HEK293 (cell line): Measurements from ENCODE around the gene MGAT5B.

Experiments used
- CTCF ChIA-PET: fragments of 350-600 bp; formaldehyde crosslinking; extraction: SDS; loops from one replicate; lab custom pipeline; 2021; ENCODE audit warnings: antibody characterized with exemption; lab: Yijun Ruan, JAX
- POLR2A ChIA-PET: fragments of 300-600 bp; formaldehyde crosslinking; extraction: SDS; loops from one replicate; lab custom pipeline; 2020; ENCODE audit warnings: antibody characterized with exemption, inconsistent platforms; lab: Yijun Ruan, JAX
- H3K27ac ChIP-seq: fragments of 200-500 bp; sonication (Bioruptor generic); 2 replicates; pipeline ENCODE4 v1.5.1; 2014; ENCODE audit warnings: low read depth, low read length, control low read depth, inconsistent platforms; ENCODE audit errors: extremely low read depth
- H3K36me3 ChIP-seq, 2 experiments: fragments of 200-500 bp in 1 of 2; sonication (Bioruptor generic) in 1 of 2; 1 replicate in 1 of 2; 2 replicates in 1 of 2; pipeline ENCODE4 v1.5.1; 2014 to 2017; ENCODE audit warnings: inconsistent platforms in 2 of 2, low read length in 2 of 2; ENCODE audit not compliant: control insufficient read depth in 2 of 2, insufficient read depth in 1 of 2
- H3K4me1 ChIP-seq: fragments of 200-500 bp; sonication (Bioruptor generic); 2 replicates; pipeline ENCODE4 v1.5.1; 2014; ENCODE audit warnings: mild to moderate bottlenecking, low read length, inconsistent platforms; ENCODE audit not compliant: control insufficient read depth, insufficient read depth
- H3K4me3 ChIP-seq: 2 replicates; pipeline ENCODE4 v1.5.1; 2011; ENCODE audit warnings: low read depth, mild to moderate bottlenecking, control low read depth, low read length, moderate library complexity
- H3K9me3 ChIP-seq: fragments of 200-500 bp; sonication (Bioruptor generic); 2 replicates; pipeline ENCODE4 v1.5.1; 2014; ENCODE audit warnings: low read depth, low read length, inconsistent platforms; ENCODE audit not compliant: control insufficient read depth, insufficient read depth
- MYNN ChIP-seq: fragments of 450-650 bp; formaldehyde crosslinking; IDR thresholded peaks from 2 replicates; pipeline ENCODE4 v1.5.1; 2016; ENCODE audit warnings: missing biosample characterization, missing genetic modification characterization, borderline replicate concordance
- ZBTB17 ChIP-seq: fragments of 450-650 bp; formaldehyde crosslinking; IDR thresholded peaks from 2 replicates; pipeline ENCODE4 v1.5.1; 2016; ENCODE audit warnings: missing biosample characterization, missing genetic modification characterization
- ZFHX2 ChIP-seq: fragments of 450-650 bp; formaldehyde crosslinking; conservative IDR thresholded peaks from 2 replicates; pipeline ENCODE4 v1.5.1; 2016; ENCODE audit warnings: missing biosample characterization, missing genetic modification characterization
- ZIC2 ChIP-seq: fragments of 450-650 bp; formaldehyde crosslinking; IDR thresholded peaks from 2 replicates; pipeline ENCODE4 v1.5.1; 2016; ENCODE audit warnings: missing biosample characterization, missing genetic modification characterization
- ZNF146 ChIP-seq: fragments of 450-650 bp; formaldehyde crosslinking; IDR thresholded peaks from 2 replicates; pipeline ENCODE4 v1.5.1; 2016; ENCODE audit warnings: missing biosample characterization, missing genetic modification characterization
- ZNF23 ChIP-seq: fragments of 450-650 bp; formaldehyde crosslinking; IDR thresholded peaks from 2 replicates; pipeline ENCODE4 v1.5.1; 2016; ENCODE audit warnings: missing biosample characterization, missing genetic modification characterization, borderline replicate concordance
- ZNF391 ChIP-seq: fragments of 450-650 bp; formaldehyde crosslinking; IDR thresholded peaks from 2 replicates; pipeline ENCODE4 v1.5.1; 2016; ENCODE audit warnings: low read depth, missing biosample characterization, missing genetic modification characterization, borderline replicate concordance
- ZNF596 ChIP-seq: fragments of 450-650 bp; IDR thresholded peaks from 2 replicates; pipeline ENCODE4 v1.5.0; 2018; ENCODE audit warnings: missing biosample characterization, mild to moderate bottlenecking, missing genetic modification characterization, moderate library complexity
- ZNF623 ChIP-seq: fragments of 450-650 bp; formaldehyde crosslinking; IDR thresholded peaks from 2 replicates; pipeline ENCODE4 v1.5.1; 2016; ENCODE audit warnings: missing biosample characterization, missing genetic modification characterization
- ZNF701 ChIP-seq: fragments of 450-650 bp; formaldehyde crosslinking; IDR thresholded peaks from 2 replicates; pipeline ENCODE4 v1.5.1; 2016; ENCODE audit warnings: missing biosample characterization, missing genetic modification characterization
- ZNF837 ChIP-seq: fragments of 450-650 bp; formaldehyde crosslinking; IDR thresholded peaks from 2 replicates; pipeline ENCODE4 v1.5.1; 2016; ENCODE audit warnings: missing biosample characterization, missing genetic modification characterization
- TF ChIP-seq, protein P1 (sequence below): fragments of 450-650 bp; formaldehyde crosslinking; optimal IDR thresholded peaks from 2 replicates; pipeline ENCODE3; 2016; ENCODE audit warnings: missing biosample characterization, mild to moderate bottlenecking, missing genetic modification characterization
- TF ChIP-seq, protein P2 (sequence below): fragments of 450-650 bp; formaldehyde crosslinking; IDR thresholded peaks from 2 replicates; pipeline ENCODE4 v1.5.1; 2016; ENCODE audit warnings: missing biosample characterization, missing genetic modification characterization

The MGAT5B gene

DNA sequence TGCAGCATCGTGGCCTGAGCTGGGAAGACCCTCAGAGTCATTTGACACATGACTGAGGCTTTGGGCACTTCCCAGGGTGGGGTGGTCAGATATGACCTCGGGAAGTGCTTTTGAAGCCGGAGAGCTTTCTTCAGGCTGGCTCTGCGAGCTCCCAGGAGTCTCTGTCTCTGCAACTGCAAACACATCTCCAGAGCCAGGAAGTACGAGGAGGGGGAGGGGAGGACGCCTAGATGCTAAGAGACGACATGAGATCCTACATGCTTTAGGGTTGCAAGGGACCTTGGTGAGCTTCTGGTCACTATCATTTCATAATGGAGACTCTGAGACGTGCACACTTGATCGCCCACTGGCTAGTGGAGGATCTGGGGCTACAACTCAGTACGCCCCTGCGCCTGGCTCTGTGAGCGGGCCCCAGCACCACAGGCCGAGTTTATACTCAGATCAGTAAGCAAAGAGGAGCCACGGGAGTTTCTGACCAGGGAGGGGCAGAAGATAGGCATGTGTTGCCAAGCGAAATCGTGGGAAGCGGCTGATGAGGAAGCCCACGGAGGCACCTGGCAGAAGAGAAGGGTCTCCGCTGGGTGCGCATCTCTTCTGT, 527 bp upstream of the MGAT5B start:
- ChIA-PET CTCF (interaction anchor here (0.6 to 3.8 kb wide), 49 partner anchors 8 to 463 kb away, joined by 3 to 61 read pairs (median 4); no protein-coding TSS in a partner anchor), POLR2A (interaction anchor here (0.6 to 1.7 kb wide), 6 partner anchors 17 to 221 kb away, joined by 3 to 9 read pairs (median 3); no protein-coding TSS in a partner anchor)
- Histone ChIP-seq H3K36me3 (no peaks in the 10 kb centered on the region), H3K27ac (no peak overlapping the region), H3K4me3 (no peak overlapping the region), H3K9me3 (no peaks in the 10 kb centered on the region), H3K4me1 (no peaks in the 10 kb centered on the region; the same call in 1 of the 2 replicates)
- TF ChIP-seq, protein P1, sequence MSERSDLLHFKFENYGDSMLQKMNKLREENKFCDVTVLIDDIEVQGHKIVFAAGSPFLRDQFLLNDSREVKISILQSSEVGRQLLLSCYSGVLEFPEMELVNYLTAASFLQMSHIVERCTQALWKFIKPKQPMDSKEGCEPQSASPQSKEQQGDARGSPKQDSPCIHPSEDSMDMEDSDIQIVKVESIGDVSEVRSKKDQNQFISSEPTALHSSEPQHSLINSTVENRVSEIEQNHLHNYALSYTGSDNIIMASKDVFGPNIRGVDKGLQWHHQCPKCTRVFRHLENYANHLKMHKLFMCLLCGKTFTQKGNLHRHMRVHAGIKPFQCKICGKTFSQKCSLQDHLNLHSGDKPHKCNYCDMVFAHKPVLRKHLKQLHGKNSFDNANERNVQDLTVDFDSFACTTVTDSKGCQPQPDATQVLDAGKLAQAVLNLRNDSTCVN (tag by site-specific recombination) = peak; percentile 41
- TF ChIP-seq ZNF837 (tag by site-specific recombination) (no peak), ZIC2 (tag by site-specific recombination) (0 out of 2 replicates have a peak, but pooled peaks have one; percentile 51), ZNF623 (tag by site-specific recombination) (0 out of 2 replicates have a peak, but pooled peaks have one; percentile 14), ZBTB17 (tag by site-specific recombination) (peak; percentile 28; the same call in 1 of the 2 replicates)

DNA sequence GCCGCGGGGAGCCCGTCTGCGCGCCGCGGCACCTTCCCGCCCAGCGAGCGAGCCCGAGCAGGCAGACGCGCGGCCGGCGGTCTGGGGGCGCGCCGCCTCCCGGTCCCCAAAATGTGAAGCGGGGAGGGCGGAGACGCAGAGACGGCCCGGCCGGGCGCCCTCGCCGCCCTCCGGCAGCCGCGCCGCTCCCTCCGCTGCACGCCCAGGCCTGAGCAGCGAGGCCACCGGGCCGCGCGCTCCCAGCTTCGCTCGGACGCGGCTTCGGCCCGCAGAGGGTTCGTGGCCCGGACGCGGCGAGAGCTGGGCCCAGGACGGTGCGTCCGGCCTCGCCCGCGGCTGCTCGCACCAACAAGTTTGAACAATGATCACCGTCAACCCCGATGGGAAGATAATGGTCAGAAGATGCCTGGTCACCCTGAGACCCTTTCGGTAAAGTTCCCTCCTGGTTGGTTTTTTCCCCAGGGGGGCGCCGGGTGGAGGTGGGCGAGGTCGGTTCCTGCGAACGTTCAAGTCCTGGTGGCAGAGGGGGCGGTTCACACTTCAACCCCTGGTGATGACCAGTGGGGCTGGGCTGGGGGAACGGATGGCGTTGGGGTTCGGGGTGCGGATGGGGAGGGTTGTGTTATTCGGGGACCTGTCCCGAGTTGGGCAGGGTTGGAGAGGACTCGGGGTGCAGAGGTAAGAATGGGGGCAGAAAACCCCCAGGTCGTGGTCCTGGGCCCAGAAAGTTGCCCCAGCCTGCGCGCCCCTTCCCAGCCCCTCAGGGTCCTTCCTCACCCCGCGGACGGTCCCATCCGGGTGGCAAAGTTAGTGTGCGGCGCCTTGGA, 678 bp downstream of the MGAT5B start:
- ChIA-PET POLR2A (interaction anchor here (1.0 to 1.7 kb wide), 3 partner anchors 27 to 219 kb away, joined by 3 to 9 read pairs (median 3); no protein-coding TSS in a partner anchor), CTCF (interaction anchor here (0.9 to 3.8 kb wide), 22 partner anchors 10 to 203 kb away, joined by 3 to 61 read pairs (median 6); no protein-coding TSS in a partner anchor)
- Histone ChIP-seq H3K36me3 (peaks cover 0 to 11% of the 10 kb centered on the region in 2 experiments; a peak in 1 of 3 replicates), H3K27ac (peak overlapping the region; percentile 59; the same call in 1 of the 2 replicates), H3K9me3 (no peaks in the 10 kb centered on the region), H3K4me3 (peak overlapping the region; percentile 34), H3K4me1 (no peaks in the 10 kb centered on the region; the same call in 1 of the 2 replicates)
- no peak for TF ChIP-seq ZNF391
- TF ChIP-seq, protein P2, sequence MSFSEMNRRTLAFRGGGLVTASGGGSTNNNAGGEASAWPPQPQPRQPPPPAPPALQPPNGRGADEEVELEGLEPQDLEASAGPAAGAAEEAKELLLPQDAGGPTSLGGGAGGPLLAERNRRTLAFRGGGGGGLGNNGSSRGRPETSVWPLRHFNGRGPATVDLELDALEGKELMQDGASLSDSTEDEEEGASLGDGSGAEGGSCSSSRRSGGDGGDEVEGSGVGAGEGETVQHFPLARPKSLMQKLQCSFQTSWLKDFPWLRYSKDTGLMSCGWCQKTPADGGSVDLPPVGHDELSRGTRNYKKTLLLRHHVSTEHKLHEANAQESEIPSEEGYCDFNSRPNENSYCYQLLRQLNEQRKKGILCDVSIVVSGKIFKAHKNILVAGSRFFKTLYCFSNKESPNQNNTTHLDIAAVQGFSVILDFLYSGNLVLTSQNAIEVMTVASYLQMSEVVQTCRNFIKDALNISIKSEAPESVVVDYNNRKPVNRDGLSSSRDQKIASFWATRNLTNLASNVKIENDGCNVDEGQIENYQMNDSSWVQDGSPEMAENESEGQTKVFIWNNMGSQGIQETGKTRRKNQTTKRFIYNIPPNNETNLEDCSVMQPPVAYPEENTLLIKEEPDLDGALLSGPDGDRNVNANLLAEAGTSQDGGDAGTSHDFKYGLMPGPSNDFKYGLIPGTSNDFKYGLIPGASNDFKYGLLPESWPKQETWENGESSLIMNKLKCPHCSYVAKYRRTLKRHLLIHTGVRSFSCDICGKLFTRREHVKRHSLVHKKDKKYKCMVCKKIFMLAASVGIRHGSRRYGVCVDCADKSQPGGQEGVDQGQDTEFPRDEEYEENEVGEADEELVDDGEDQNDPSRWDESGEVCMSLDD (tag by site-specific recombination) = peak; percentile 51; the same call in 1 of the 2 replicates

DNA sequence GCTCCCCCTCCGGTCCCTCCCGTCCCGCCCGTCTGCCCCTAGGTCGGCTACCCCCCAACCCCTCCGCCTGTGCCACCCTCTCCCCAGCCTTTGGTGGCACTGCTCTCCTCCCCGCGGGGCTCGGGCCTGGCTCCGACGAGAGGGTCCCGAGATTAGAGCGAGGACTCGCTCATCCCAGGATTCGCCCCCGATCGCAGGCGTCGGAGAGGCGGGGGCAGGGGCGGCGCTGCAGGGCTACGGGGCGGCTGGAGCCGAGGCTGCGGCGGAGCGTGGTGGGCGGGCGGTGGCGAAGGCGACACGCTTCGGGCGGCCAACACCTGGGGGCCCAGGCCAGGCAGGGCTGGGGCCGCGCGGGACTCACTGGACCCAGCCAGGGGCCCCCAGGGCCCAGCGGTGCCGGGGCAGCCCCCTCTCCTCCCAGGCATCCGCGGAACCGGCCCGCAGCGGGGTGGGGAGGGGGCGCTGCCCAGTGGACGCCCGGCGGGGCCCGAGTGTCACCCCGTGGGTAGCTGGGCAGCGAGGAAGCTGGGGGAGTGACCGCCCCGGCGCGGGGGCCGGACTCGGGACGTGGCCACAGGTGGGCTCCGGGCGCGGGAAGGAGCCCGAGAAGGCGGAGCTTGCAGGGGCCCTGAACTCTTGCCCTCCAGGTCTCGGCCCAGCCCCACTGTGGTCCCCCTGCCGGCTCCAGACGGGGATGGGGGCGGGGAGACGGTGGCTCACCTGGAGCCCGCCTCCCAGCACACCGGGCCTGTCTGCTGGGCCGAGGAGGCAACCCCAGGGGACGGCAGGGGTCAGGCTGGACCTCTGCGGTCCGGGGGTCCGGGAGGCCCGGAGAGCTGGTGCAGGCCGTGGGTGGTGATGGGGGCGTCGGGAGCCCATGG, 1.5 kb downstream of the MGAT5B start:
- TF ChIP-seq ZNF23 (tag by site-specific recombination) = no peak
- peak; percentile 53; the same call in 1 of the 2 replicates for TF ChIP-seq ZNF596 (tag by site-specific recombination)
- TF ChIP-seq MYNN (tag by site-specific recombination) = no peak
- no peak for TF ChIP-seq ZNF701 (tag by site-specific recombination)
- no peak for TF ChIP-seq ZNF146 (tag by site-specific recombination)
- TF ChIP-seq ZFHX2 = peak; percentile 45; the same call in 1 of the 2 replicates
- Histone ChIP-seq H3K9me3 (no peaks in the 10 kb centered on the region), H3K4me3 (no peak overlapping the region), H3K36me3 (peaks cover 0 to 15% of the 10 kb centered on the region in 2 experiments; a peak in 1 of 3 replicates), H3K27ac (no peak overlapping the region), H3K4me1 (no peaks in the 10 kb centered on the region; the same call in 1 of the 2 replicates)
- ChIA-PET CTCF (interaction anchor here (0.6 to 3.8 kb wide), 4 partner anchors 19 to 1144 kb away, joined by 4 to 61 read pairs (median 6); no protein-coding TSS in a partner anchor), POLR2A (no interaction called here)
